Calu3 (cell line): ENCODE measurements around the gene SOX15. TPM values are rescaled to one million over a fixed set of nuclear protein-coding genes. Genes with fewer than 3 reads are reported as not detected.

Experiments used
- BruUV-seq: library from RNA; stranded (reverse); fragments of 400-500 nt; replicated peaks from 2 replicates; lab custom pipeline; 2021; lab: Mats Ljungman, UMichigan
- CTCF ChIA-PET: fragments of 300-600 bp; sonication (Branson Sonifier 250); formaldehyde crosslinking; loops from one replicate; lab custom pipeline; 2022; ENCODE audit warnings: antibody characterized with exemption; lab: Charles Lee
- DNase-seq: peaks from one replicate; pipeline ENCODE4 v3.0.0; 2022
- H3K27ac Mint-ChIP-seq: one replicate; pipeline ENCODE4 v1.8.0; 2022; ENCODE audit warnings: mixed read lengths; ENCODE audit not compliant: unreplicated experiment
- H3K27me3 Mint-ChIP-seq: one replicate; pipeline ENCODE4 v1.8.0; 2022; ENCODE audit warnings: mixed read lengths; ENCODE audit not compliant: unreplicated experiment
- H3K36me3 Mint-ChIP-seq: one replicate; pipeline ENCODE4 v1.8.0; 2022; ENCODE audit warnings: mild to moderate bottlenecking, moderate library complexity, mixed read lengths; ENCODE audit not compliant: insufficient read depth, unreplicated experiment
- H3K4me1 Mint-ChIP-seq: one replicate; pipeline ENCODE4 v1.8.0; 2022; ENCODE audit warnings: mild to moderate bottlenecking, low read depth, mixed read lengths; ENCODE audit not compliant: unreplicated experiment
- H3K4me3 Mint-ChIP-seq: one replicate; pipeline ENCODE4 v1.8.0; 2022; ENCODE audit warnings: mild to moderate bottlenecking, low read depth, moderate library complexity, mixed read lengths; ENCODE audit not compliant: unreplicated experiment
- H3K9me3 Mint-ChIP-seq: one replicate; pipeline ENCODE4 v1.8.0; 2022; ENCODE audit warnings: low read depth, mixed read lengths; ENCODE audit not compliant: unreplicated experiment
- intact Hi-C: fragments of 100-400 bp; cut with micrococcal nuclease; formaldehyde crosslinking; loops from one replicate; pipeline ENCODE4 v1.10.0; 2022; ENCODE audit not compliant: unreplicated experiment
- total RNA-seq: library from RNA; stranded (reverse); gene quantifications from 2 replicates; pipeline ENCODE4 v1.2.3, GENCODE V29; 2022
- TF ChIP-seq, protein P1 (sequence below): fragments of 200-600 bp; IDR thresholded peaks from one replicate; pipeline ENCODE4 v1.8.0; 2022; ENCODE audit warnings: antibody characterized with exemption; ENCODE audit not compliant: unreplicated experiment

SOX15 gene
- total RNA-seq, 1 experiment from 2014 or later = not detected

GRCh38 chr17:7560172-7561027 lies 29.5 kb downstream of the SOX15 start:
- Mint-ChIP-seq H3K27me3 (no peaks in the 10 kb centered on the region), H3K4me1 (peaks cover 44% of the 10 kb centered on the region), H3K27ac (peak overlapping the region; percentile 64), H3K9me3 (no peaks in the 10 kb centered on the region), H3K4me3 (peak overlapping the region; percentile 90), H3K36me3 (peaks cover 65% of the 10 kb centered on the region)
- no TSS peak for BruUV-seq
- CTCF ChIA-PET = interaction anchor here (0.6 to 2.6 kb wide), 13 partner anchors 14 to 1293 kb away, joined by 3 to 33 read pairs (median 3); partner anchors contain the start of genes DNAH2, SLC2A4, TMEM102 and TMEM256
- intact Hi-C loops = loop anchor here (1.0 to 5.0 kb wide), 3 partner anchors 46 to 203 kb away; partner anchors contain the start of genes FGF11, TMEM102 and TMEM95
- peak; percentile 76 for DNase-seq
- TF ChIP-seq, protein P1, sequence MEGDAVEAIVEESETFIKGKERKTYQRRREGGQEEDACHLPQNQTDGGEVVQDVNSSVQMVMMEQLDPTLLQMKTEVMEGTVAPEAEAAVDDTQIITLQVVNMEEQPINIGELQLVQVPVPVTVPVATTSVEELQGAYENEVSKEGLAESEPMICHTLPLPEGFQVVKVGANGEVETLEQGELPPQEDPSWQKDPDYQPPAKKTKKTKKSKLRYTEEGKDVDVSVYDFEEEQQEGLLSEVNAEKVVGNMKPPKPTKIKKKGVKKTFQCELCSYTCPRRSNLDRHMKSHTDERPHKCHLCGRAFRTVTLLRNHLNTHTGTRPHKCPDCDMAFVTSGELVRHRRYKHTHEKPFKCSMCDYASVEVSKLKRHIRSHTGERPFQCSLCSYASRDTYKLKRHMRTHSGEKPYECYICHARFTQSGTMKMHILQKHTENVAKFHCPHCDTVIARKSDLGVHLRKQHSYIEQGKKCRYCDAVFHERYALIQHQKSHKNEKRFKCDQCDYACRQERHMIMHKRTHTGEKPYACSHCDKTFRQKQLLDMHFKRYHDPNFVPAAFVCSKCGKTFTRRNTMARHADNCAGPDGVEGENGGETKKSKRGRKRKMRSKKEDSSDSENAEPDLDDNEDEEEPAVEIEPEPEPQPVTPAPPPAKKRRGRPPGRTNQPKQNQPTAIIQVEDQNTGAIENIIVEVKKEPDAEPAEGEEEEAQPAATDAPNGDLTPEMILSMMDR = peak; percentile 53

DNA sequence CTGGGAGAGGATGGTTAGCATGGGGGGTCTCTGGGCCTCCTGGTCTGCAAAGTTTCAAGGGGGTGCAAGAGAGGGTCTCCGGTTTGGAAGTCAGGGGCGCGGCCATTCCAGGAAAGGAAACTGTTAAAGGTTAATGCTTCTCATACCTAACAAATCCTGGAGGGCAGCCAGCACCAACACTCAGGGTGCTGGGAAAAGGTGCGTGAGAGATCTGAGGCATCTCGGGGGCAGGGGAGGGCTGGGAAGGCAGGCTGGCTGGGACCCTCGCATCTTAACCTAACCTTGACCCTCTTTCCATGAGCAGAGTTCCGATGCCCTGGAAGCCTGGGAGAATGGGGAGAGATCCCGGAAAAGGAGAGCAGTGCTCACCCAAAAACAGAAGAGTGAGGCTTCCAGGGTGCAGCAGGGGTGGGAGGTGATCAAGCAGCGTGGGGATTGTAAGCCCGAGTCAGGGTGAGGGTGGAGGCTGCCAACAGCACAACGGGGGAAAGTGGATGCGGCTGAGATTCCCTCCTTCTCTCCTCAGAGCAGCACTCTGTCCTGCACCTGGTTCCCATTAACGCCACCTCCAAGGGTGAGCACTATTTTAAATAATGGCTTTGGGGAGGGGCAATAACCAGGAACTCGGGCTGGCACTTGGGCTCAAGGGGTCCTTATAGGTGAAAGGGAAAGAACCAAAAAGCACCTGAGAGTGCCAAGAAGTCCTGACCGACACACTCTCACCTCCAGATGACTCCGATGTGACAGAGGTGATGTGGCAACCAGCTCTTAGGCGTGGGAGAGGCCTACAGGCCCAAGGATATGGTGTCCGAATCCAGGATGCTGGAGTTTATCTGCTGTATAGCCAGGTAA lies 30.3 kb downstream of the SOX15 start:
- no peaks in the 10 kb centered on the region for H3K27me3 Mint-ChIP-seq
- CTCF ChIA-PET = interaction anchor here (0.6 to 2.6 kb wide), 8 partner anchors 38 to 278 kb away, joined by 3 to 33 read pairs (median 5); partner anchors contain the start of genes SLC2A4, TMEM102, TMEM256 and WRAP53
- TF ChIP-seq, protein P1 = no peak
- H3K27ac Mint-ChIP-seq = peak overlapping the region; percentile 87
- peaks cover 63% of the 10 kb centered on the region for H3K36me3 Mint-ChIP-seq
- intact Hi-C loops = loop anchor here (5.0 kb wide), 2 partner anchors 122 to 202 kb away; partner anchors contain the start of genes FGF11, TMEM102 and TMEM95
- no peak for DNase-seq
- H3K4me3 Mint-ChIP-seq = peak overlapping the region; percentile 90
- H3K9me3 Mint-ChIP-seq = no peaks in the 10 kb centered on the region
- peaks cover 48% of the 10 kb centered on the region for H3K4me1 Mint-ChIP-seq
- no TSS peak for BruUV-seq

GRCh38 chr17:7558544-7559319 lies 31.2 kb downstream of the SOX15 start, which contains the start of gene TNFSF13:
TSS of gene TNFSF13 (plus strand) at chr17:7558750. CDS start at chr17:7559040, 290 bp downstream.
- no TSS peak for BruUV-seq
- peak within 1 kb of the TSS; percentile 90 for H3K4me3 Mint-ChIP-seq
- peaks cover 63% of the 10 kb centered on the region for H3K36me3 Mint-ChIP-seq
- CTCF ChIA-PET = interaction anchor here (0.6 to 2.6 kb wide), 6 partner anchors 44 to 253 kb away, joined by 3 to 33 read pairs (median 4); partner anchors contain the start of gene WRAP53
- peak within 1 kb of the TSS; percentile 87 for H3K27ac Mint-ChIP-seq
- no peaks in the 10 kb centered on the region for H3K27me3 Mint-ChIP-seq
- DNase-seq = peak; percentile 41
- no peaks in the 10 kb centered on the region for H3K9me3 Mint-ChIP-seq
- H3K4me1 Mint-ChIP-seq = peaks cover 48% of the 10 kb centered on the region
- intact Hi-C loops = no loop called here
- TF ChIP-seq, protein P1 = no peak
